HL-60 (cell line): ENCODE data around the gene EDRF1.

Experiments used
- CTCF ChIP-seq: IDR thresholded peaks from one replicate; pipeline ENCODE4 v1.5.1; 2011; ENCODE audit warnings: low read length, control low read depth, inconsistent platforms; ENCODE audit not compliant: insufficient read depth
- REST ChIP-seq: IDR thresholded peaks from 2 replicates; pipeline ENCODE4 v1.6.1; 2012; ENCODE audit warnings: low read depth; ENCODE audit not compliant: insufficient replicate concordance

GRCh38 chr10:125788156-125789034, 68.9 kb downstream of the EDRF1 start:
- no peak for TF ChIP-seq CTCF
- no peak for TF ChIP-seq REST
